ENCODE data around the gene TAL1. TPM values are rescaled to one million over a fixed set of nuclear protein-coding genes. Genes with fewer than 3 reads are reported as not detected.

The TAL1 gene
- total and polyA plus RNA-seq, 10 of the 15 experiments (the other 5 are each of a cell fraction or from before 2014, with no cell fraction given): 0.05 TPM; not detected in 9

DNA sequence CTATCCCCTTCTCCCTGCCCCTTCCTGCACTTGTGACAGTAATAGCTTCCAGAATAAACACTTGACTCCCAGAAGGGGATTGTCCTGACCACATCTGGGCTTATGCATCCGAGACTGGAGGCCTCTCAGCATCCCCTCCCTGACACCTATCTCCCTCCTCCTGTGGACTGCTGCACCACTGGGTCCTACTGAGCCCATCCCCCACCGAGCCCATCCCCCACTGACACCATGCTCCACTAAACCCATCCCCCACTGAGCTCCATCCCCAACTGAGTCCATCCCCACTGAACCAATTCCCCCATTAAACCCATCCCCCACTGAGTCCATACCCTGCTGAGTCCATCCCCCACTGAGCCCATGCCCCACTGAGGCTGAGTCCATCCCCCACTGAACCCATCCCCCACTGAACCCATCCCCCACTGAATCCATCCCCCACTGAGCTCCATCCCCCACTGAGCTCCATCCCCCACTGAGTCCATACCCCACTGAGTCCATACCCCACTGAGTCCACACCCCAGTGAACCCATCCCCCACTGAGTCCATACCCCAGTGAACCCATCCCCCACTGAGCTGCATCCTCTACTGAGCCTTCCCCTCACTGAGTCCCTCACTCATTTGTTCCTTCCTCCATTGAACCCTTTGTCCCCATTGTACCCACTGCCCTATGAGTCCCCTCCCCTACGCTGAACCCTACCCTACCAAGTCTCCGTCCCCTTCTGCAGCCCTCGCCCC lies 47.8 kb downstream of the TAL1 start:
- Histone ChIP-seq H3K4me3 (no peak overlapping the region), H4K20me1 (ENCODE audit: control insufficient read depth, insufficient read depth) (no peaks in the 10 kb centered on the region), H3K4me2 (ENCODE audit: control insufficient read depth, insufficient read depth) (no peak overlapping the region), H3K27me3 (replicated peaks in 1 of 2; ENCODE audit: control insufficient read depth in 2 of 2, insufficient read depth in 2 of 2, low read length in 1 of 2) (no peaks in the 10 kb centered on the region; a peak in 1 of 4 replicates), H3K27ac (ENCODE audit: control insufficient read depth, insufficient read depth) (no peak overlapping the region), H2AFZ (ENCODE audit: control insufficient read depth, low read depth, low read length) (no peak overlapping the region), H3K9me3 (replicated peaks; ENCODE audit: control insufficient read depth, insufficient read depth, low read length) (no peaks in the 10 kb centered on the region), H3K79me2 (ENCODE audit: control insufficient read depth, insufficient read depth, low read length) (no peaks in the 10 kb centered on the region), H3K36me3 (ENCODE audit: control insufficient read depth in 2 of 2, insufficient read depth in 2 of 2, low read length in 1 of 2) (no peaks in the 10 kb centered on the region), H3K4me1 (ENCODE audit: control insufficient read depth, insufficient read depth, low read length) (peaks cover 3% of the 10 kb centered on the region; the same call in 1 of the 2 replicates), H3K9ac (ENCODE audit: control insufficient read depth, insufficient read depth, low read length) (no peak overlapping the region)
- ChIA-PET POLR2A (no interaction called here), RAD21 (ENCODE audit: unreplicated experiment) (no interaction called here), CTCF (interaction anchor here (2.7 kb wide), 1 partner anchor 9 kb away, joined by 20 read pairs; no protein-coding TSS in a partner anchor), SMC1A (ENCODE audit: uncharacterized antibody, unreplicated experiment) (no interaction called here)
- FAIRE-seq (no peak), DNase-seq (ENCODE audit: low read depth, low spot score) (no peak), ATAC-seq (no peak)
- 41% methylated on average over 4 of the region's 5 CpGs for WGBS (ENCODE audit: insufficient coverage, insufficient replicate concordance, low lambda C conversion rate, missing lambda C conversion rate)
- BruUV-seq (replicated peaks): no TSS peak
- in situ Hi-C loops (cut with MboI) (no loop called here), intact Hi-C loops (cut with micrococcal nuclease; ENCODE audit: unreplicated experiment) (no loop called here)
- TF ChIP-seq CBX5 (IDR thresholded peaks at IDR 0.05; ENCODE audit: low read depth): no peak
- no peak for TF ChIP-seq TAF1 (IDR thresholded peaks at IDR 0.05; ENCODE audit: borderline replicate concordance, low read depth, low read length)
- no peak for TF ChIP-seq PAX8 (IDR thresholded peaks at IDR 0.05)
- no peak for TF ChIP-seq NFXL1 (IDR thresholded peaks at IDR 0.05; ENCODE audit: borderline replicate concordance)
- TF ChIP-seq, protein P1, sequence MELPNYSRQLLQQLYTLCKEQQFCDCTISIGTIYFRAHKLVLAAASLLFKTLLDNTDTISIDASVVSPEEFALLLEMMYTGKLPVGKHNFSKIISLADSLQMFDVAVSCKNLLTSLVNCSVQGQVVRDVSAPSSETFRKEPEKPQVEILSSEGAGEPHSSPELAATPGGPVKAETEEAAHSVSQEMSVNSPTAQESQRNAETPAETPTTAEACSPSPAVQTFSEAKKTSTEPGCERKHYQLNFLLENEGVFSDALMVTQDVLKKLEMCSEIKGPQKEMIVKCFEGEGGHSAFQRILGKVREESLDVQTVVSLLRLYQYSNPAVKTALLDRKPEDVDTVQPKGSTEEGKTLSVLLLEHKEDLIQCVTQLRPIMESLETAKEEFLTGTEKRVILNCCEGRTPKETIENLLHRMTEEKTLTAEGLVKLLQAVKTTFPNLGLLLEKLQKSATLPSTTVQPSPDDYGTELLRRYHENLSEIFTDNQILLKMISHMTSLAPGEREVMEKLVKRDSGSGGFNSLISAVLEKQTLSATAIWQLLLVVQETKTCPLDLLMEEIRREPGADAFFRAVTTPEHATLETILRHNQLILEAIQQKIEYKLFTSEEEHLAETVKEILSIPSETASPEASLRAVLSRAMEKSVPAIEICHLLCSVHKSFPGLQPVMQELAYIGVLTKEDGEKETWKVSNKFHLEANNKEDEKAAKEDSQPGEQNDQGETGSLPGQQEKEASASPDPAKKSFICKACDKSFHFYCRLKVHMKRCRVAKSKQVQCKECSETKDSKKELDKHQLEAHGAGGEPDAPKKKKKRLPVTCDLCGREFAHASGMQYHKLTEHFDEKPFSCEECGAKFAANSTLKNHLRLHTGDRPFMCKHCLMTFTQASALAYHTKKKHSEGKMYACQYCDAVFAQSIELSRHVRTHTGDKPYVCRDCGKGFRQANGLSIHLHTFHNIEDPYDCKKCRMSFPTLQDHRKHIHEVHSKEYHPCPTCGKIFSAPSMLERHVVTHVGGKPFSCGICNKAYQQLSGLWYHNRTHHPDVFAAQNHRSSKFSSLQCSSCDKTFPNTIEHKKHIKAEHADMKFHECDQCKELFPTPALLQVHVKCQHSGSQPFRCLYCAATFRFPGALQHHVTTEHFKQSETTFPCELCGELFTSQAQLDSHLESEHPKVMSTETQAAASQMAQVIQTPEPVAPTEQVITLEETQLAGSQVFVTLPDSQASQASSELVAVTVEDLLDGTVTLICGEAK (IDR thresholded peaks at IDR 0.05; ENCODE audit: borderline replicate concordance): no peak
- no peak for TF ChIP-seq YBX1 (IDR thresholded peaks at IDR 0.05)

Measured in GM12878 (cell line).